GM20000 (cell line): Measurements from ENCODE around the gene KANK2.

Source experiments
- DNase-seq: peaks from one replicate; pipeline ENCODE4 v3.0.0; 2012; ENCODE audit warnings: low spot score
- TF ChIP-seq, protein P1 (sequence below): IDR thresholded peaks from 2 replicates; pipeline ENCODE4 v1.5.1; 2012; ENCODE audit warnings: mild to moderate bottlenecking, control low read depth; ENCODE audit errors: extremely low read depth, missing control alignments

The KANK2 gene

DNA sequence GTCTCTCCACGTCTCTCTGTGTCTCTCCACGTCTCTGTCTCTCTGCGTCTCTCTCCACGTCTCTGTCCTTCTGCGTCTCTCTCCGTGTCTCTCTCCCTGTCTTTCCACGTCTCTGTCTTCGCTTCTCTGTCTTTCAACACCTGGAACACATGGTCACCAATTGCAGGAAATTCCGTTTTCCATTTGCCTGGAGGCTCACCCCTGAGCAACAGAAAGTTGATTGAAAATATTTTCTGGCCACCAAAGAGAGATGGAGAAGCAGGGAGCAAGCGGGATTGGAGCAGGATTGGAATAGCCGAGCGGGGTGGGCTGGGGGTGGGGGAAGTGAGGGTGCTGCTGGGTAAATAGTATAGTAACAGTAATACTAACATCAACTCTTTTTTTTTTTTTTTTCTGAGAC is 1.7 kb downstream of the KANK2 start:
- no peak for DNase-seq
- TF ChIP-seq, protein P1, sequence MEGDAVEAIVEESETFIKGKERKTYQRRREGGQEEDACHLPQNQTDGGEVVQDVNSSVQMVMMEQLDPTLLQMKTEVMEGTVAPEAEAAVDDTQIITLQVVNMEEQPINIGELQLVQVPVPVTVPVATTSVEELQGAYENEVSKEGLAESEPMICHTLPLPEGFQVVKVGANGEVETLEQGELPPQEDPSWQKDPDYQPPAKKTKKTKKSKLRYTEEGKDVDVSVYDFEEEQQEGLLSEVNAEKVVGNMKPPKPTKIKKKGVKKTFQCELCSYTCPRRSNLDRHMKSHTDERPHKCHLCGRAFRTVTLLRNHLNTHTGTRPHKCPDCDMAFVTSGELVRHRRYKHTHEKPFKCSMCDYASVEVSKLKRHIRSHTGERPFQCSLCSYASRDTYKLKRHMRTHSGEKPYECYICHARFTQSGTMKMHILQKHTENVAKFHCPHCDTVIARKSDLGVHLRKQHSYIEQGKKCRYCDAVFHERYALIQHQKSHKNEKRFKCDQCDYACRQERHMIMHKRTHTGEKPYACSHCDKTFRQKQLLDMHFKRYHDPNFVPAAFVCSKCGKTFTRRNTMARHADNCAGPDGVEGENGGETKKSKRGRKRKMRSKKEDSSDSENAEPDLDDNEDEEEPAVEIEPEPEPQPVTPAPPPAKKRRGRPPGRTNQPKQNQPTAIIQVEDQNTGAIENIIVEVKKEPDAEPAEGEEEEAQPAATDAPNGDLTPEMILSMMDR: no peak

DNA sequence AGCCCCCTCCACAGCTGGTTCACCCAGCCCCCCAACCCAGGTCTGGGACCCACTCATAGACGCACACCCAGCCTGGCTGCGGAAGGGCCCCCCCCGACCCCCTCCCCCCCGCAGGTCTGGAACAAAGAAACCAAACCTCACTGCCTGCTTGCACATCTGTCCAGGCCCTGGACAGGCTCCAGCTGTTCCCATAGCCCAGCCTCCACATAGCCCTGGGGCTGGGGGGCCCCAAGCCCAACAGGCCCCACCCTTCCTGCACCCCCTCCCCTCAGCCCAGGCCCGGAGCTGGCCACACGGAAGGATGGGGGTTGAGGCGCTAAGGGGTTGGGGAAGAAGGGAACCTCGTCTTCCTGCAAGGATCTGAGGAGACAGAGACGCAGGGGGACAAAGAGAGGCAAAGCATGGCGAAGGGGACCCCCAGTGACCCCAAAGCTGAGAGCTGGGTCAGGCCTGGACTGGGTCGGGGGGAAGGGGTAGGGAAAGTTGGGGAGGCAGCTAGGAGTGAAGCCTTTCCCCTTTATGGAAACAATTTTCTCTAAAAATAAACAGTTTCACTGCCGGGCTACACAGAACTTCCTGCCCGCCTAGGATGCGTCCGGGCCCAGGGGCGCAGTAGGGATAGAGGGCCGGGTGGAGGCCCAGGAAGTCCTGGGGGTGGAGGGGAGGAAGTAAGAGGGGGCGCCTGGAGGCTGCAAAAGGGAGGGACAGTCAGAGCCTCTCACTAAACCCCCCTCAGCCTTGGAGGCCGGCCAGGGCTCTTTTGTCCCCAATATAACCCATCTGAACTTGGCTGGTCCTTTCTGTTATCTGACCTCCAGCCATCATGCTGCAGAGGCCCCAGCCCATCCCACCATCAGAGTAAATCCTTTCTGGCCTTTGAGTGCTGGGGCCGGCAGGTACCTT is 2.4 kb downstream of the KANK2 start:
- no peak for DNase-seq
- TF ChIP-seq, protein P1: no peak

DNA sequence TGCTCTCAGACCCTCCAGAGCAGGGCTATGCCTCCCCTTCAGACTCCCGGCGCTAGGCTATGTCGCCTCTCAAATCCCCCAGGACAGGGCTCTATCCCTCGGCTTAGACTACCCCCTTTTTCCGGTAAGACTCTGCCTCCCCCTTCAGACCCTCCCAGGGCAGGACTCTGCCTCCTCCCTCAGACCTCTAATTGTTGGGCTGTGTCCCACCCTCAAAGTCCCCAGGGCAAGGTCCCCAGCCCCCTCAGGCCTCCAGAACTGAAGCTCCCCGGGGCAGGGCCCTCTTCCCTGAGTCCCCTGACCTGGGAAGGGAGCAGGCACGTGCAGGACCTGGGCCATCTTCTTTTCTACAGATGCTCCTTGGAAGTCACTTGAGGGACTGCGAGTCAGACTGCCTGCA is 3.2 kb downstream of the KANK2 start:
- TF ChIP-seq, protein P1: no peak
- no peak for DNase-seq

DNA sequence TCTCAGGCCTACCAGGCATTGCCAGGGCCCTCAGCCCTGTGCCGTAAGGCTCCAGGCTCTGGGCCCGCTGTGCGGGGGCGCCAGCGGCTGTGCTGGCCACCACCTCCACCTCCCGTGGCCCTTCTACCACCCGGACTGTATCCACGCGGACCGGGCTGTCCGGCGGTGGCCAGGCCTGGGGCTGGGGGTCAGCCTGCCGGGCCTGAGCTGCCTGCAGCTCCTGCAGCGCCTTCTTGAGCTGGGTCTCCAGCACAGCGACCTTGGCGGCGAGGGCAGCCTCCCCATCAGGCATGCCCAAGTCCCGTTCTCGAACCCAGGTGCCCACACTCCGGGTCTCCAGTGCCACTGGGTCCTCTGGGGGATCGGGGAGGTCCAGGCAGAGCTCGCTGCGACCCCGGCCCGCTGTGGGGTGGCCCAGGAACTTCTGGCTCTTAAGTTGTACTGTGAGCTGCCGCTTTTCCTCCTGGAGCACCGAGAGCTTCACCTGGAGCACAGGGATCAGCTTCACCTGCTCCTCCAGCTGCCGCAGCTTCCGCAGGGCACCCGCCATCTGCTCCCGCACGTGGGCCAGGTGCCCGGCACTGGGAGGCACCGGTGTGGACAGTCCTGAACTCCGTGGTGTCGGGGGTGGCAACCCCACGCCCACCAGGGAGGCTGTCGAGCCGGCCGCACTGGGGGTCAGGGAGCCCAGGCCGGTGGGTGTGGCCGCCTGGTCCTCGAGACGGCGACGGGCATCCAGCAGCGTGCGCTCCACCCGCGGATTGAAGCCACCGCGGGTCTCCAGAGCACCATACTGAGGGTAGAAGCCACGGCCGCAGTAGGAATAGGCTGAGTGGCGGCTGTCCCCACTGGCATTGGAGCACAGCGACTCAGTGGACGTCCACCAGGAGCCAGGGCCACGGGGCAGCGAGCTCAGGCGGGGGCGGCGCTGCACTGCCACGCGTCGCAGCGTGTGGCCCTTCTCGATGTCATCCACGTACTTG is 4.1 kb downstream of the KANK2 start:
- TF ChIP-seq, protein P1: no peak
- DNase-seq: no peak

DNA sequence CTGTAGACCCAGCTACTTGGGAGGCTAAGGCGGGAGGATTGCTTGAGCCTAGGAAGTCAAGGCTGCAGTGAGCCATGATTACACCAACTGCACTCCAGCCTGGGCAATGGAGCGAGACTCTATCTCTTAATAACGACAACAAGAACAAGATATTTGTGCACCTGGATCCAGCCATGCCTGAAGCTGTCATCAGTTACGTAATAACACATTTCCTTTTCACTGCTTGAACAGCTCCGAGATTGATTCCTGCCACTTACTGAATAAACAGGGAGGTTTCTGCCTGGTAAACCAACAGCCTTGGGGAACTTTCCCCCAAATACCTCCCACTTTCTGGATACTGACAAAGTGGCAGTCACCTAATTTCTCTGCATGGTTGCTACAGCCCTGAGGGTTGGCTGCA is 5.4 kb downstream of the KANK2 start:
- no peak for DNase-seq
- TF ChIP-seq, protein P1: no peak

DNA sequence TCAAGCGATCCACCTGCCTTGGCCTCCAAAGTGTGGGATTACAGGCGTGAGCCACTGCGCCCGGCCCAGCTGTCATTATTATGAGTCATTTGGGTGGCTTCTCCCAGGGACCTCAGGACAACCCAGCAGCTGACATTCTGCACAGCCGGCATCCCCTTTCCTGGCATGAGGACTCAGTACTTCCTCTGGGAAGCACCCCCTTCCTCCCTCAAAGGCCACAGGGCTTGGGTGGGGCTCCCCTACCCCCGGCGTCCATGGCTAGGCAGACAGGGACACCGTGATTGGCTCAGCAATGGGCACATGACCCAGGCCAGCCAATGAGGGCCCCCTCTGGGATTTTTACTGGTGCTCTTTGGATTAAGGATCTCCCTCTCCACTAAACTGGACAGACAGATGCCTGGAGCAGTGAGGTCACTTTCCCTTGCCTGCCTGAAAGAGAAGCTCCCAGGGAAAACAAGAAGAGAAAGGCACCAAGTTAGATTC is 6.0 kb downstream of the KANK2 start:
- DNase-seq: no peak
- TF ChIP-seq, protein P1: no peak
